Measurements from ENCODE around the gene APCDD1L.

GRCh38 chr20:58518387-58518786, 3.2 kb upstream of the APCDD1L start:
- no peak for TF ChIP-seq CTCF (IDR thresholded peaks at IDR 0.05)
- no peak for TF ChIP-seq POLR2A (IDR thresholded peaks at IDR 0.05)
- no peak for TF ChIP-seq POLR2AphosphoS5 (IDR thresholded peaks at IDR 0.05)

Data from upper lobe of left lung (tissue), 4 donors.